ENCODE data around the gene SPATA31C1.
"Not testable (repeated sequence)": the region's sequence is repeated elsewhere in the genome, so short reads cannot be mapped to it uniquely, and the experiment has no call there.

The SPATA31C1 gene

DNA sequence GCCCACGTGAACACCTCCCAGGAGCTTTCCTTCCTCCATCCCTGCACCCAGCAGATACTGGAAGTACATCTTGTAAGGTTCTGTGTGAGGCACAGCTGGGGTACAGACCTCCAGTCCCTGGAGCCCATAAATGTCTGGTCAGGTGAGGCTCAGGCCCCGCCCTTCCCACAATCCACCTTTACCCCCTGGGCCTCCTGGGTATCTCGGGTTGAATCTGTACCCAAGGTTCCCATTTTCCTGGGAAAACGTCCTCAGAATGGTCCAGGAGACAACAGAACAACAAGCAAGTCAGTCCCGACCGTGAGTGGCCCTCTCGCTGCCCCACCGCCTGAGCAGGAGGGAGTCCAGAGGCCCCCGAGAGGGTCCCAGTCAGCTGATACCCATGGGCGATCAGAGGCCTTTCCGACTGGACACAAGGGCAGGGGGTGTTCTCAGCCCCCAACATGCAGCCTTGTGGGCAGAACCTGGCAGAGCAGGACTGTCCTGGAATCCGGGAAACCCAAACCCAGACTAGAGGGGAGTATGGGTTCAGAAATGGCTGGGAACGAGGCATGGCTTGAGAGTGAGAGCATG lies 30.7 kb upstream of the SPATA31C1 start:
- no peak for DNase-seq (ENCODE audit: low read depth, low spot score)

GRCh38 chr9:87887661-87888480 lies 29.9 kb upstream of the SPATA31C1 start:
- no peak for DNase-seq (ENCODE audit: low read depth, low spot score)

GRCh38 chr9:87888501-87888900 lies 29.3 kb upstream of the SPATA31C1 start:
- DNase-seq (ENCODE audit: low read depth, low spot score): no peak

- DNase-seq (ENCODE audit: low read depth, low spot score): no peak
Measured at GRCh38 chr9:87889065-87889881, 28.5 kb upstream of the SPATA31C1 start.

DNA sequence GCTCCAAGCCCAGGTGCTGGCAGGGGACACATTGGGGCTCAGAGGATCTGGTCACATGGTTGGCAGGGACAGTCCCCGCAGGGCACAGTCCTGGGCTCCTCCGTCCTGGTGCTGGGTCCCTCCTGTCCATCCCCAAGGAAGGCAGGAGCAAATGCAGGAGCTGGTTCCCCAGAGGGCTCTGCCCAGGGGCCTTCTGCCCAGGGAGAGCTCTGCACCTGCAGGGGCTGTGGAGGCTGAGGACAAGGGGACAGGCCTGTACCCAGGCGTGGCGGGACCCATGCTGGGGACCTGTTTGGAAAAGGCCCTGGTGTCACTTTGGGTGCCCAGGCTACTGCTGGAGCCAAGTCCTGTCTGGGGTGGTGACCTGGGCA lies 27.9 kb upstream of the SPATA31C1 start:
- no peak for DNase-seq (ENCODE audit: low read depth, low spot score)

DNA sequence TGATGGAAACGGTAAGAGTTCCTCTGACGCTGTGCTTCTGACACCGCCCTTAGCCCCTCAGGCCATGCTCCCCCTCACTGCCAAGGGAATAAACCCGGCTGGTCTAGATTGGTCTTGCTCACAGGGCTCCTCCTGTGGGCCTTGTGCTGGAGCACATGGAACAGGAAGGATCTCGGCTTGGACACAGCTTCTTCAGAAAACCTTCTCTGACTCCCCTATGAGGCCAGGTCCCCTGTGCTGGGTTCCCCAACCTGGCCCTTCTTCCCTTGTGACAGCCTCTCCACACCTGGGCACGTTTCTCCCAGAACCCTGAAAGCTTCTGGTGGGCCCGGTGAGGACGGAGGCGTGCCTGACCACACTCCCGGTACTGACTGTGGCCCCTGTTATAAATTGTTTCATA lies 26.9 kb upstream of the SPATA31C1 start:
- DNase-seq (ENCODE audit: low read depth, low spot score): no peak

DNA sequence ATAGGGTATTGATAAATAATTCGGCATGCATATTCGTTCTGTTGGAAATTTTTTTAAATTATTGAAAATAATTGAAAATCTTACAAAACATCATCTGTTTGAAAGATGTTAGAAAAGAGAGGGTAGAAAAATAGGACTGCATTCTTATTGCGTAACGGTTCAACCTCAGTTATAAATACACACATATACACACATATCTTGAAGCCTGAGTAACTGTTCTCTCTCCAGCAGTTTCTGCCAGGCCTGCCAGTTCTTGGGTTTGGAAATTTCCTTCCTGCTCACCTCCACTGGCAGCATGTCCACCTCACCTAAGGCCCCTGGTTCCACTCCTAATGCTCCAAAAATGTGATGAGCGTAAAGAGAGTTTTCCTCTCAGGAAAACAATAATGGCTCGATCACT lies 26.0 kb upstream of the SPATA31C1 start:
- DNase-seq (ENCODE audit: low read depth, low spot score): no peak

DNA sequence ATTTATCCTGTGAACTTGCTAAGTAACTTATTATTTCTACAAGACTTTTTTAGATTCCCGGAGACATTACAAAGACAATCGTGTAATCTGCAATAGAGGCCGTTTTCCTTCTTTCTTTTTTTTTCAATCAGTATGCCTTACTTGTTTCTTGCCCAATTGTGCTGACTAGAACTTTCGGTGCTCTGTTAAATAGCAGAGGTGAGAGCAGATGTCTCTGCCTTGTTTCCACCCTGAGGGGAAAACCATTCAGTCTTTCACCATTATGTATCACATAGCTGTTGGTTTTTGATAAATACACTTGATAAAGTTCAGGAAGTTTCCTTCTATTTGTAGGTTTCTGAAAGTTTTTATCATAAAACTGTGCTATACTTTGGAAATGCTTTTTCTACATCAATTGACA lies 24.8 kb upstream of the SPATA31C1 start:
- no peak for DNase-seq (ENCODE audit: low read depth, low spot score)

GRCh38 chr9:87894998-87895625 lies 22.6 kb upstream of the SPATA31C1 start:
- DNase-seq (ENCODE audit: low read depth, low spot score): no peak

GRCh38 chr9:87896891-87897290 lies 20.9 kb upstream of the SPATA31C1 start:
- DNase-seq (ENCODE audit: low read depth, low spot score): no peak

GRCh38 chr9:87898151-87898550 lies 19.6 kb upstream of the SPATA31C1 start:
- no peak for DNase-seq (ENCODE audit: low read depth, low spot score)

DNA sequence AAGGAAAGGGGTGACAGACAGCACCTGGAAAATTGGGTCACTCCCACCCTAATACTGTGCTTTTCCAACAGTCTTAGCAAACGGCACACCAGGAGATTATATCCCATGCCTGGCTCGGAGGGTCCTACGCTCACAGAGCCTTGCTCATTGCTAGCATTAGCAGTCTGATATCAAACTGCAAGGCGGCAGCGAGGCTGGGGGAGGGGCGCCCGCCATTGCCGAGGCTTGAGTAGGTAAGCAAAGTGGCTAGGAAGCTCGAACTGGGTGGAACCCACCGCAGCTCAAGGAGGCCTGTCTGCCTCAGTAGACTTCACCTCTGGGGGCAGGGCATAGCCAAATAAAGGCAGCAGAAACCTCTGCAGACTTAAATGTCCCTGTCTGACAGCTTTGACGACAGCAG lies 15.4 kb upstream of the SPATA31C1 start:
- DNase-seq (ENCODE audit: low read depth, low spot score): not testable (repeated sequence)

DNA sequence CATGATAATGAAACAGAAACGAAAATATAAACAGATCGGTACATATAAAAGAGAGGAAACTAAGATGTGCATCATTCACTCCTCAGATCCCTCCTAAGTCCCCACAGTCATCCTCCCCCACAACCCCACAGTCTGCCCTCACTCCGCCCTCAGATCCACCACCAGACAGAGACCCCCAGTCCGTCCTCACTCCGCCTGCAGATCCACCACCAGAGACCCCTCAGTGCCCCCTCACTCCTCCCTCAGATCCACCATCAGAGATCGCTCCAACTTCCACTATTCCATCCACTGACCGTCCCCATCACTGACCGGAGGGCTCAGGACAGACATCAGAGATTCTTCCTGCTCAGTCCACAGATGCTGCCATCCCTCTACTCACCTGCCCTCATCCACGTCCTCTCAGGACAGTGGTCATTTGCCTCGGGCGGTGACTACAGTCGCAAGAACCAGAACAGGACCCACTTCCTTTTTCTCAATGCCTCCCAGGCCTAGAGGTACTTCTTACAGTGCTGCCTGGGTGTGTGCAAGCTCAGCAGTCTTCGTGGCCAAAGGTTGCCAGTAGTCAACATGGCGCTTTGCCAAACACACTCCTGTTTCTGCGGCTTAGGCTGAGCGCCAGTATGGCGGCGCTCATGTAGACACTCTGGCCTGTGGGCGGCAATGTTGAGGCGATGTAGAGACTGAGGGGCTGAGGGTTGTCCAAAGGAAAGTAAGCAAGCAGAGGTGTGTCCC lies 8.3 kb upstream of the SPATA31C1 start:
- no peak for DNase-seq (ENCODE audit: low read depth, low spot score)

GRCh38 chr9:87910821-87911220 lies 6.9 kb upstream of the SPATA31C1 start:
- DNase-seq (ENCODE audit: low read depth, low spot score): no peak

- not testable (repeated sequence) for DNase-seq (ENCODE audit: low read depth, low spot score)
Measured at GRCh38 chr9:87919013-87919412, 1.3 kb downstream of the SPATA31C1 start.

GRCh38 chr9:87921561-87921960 lies 3.8 kb downstream of the SPATA31C1 start:
- DNase-seq (ENCODE audit: low read depth, low spot score): not testable (repeated sequence)

- DNase-seq (ENCODE audit: low read depth, low spot score): not testable (repeated sequence)
Measured at GRCh38 chr9:87923012-87923411, 5.2 kb downstream of the SPATA31C1 start.

GRCh38 chr9:87924851-87925250 lies 7.1 kb downstream of the SPATA31C1 start:
- not testable (repeated sequence) for DNase-seq (ENCODE audit: low read depth, low spot score)

- DNase-seq (ENCODE audit: low read depth, low spot score): not testable (repeated sequence)
Measured at GRCh38 chr9:87929152-87929551, 11.4 kb downstream of the SPATA31C1 start.

GRCh38 chr9:87934444-87934843 lies 16.7 kb downstream of the SPATA31C1 start:
- DNase-seq (ENCODE audit: low read depth, low spot score): not testable (repeated sequence)

- not testable (repeated sequence) for DNase-seq (ENCODE audit: low read depth, low spot score)
Measured at GRCh38 chr9:87937352-87937751, 19.6 kb downstream of the SPATA31C1 start.

All from brain pericyte (primary cell).